Activated CD8-positive, alpha-beta memory T cell treated with anti-CD3 and anti-CD28 coated beads, Interleukin-2, amount 50 U/mL, for 1 hour (primary cell): ENCODE data around the gene PCSK1.

ENCODE experiments used
- DNase-seq: peaks from one replicate; pipeline ENCODE4 v3.0.0-alpha.2; 2020; ENCODE audit errors: extremely low read depth

PCSK1 gene

DNA sequence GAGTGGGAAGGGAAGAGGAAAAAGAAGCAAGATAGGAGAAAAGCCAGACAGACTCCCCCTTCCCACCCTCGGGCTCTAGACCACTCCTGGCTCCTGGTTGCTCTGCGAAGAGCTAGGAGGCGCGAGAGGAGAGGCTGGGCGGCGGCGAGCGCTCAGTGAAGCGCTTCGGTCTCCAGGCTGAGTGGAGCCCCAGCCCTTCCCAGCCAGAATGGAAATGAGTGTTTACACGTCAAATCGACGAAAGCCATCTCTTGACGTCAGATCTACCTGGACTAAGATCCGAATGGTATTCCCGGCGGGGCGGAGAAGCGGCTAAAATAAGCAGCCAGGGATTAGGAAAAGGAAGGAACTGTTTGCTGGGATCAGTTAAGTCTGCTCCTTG lies at the start of gene PCSK1:
Gene PCSK1 (minus strand): TSS at position 183 of the 382 bp plus-strand sequence. CDS start 206 bp downstream, outside the sequence.
- no peak for DNase-seq

DNA sequence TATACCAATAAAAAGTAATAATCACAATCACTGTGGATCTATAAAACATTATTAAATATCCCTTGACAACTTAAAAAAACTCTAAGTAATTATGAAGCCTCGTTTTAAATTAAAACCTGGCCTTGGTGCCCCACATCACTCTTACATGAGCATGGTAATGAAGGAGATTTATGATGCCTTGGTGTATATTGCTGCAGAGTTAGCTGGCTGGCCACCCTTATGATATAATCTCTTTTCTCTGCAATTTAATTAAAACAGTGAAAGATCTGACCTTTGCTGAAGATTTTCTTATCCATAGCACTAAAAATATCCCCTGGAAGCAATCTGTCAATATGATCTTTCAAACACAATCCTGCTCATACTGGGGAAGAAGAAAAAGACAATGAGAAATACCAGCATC lies 48.8 kb upstream of the PCSK1 start:
- DNase-seq = no peak

DNA sequence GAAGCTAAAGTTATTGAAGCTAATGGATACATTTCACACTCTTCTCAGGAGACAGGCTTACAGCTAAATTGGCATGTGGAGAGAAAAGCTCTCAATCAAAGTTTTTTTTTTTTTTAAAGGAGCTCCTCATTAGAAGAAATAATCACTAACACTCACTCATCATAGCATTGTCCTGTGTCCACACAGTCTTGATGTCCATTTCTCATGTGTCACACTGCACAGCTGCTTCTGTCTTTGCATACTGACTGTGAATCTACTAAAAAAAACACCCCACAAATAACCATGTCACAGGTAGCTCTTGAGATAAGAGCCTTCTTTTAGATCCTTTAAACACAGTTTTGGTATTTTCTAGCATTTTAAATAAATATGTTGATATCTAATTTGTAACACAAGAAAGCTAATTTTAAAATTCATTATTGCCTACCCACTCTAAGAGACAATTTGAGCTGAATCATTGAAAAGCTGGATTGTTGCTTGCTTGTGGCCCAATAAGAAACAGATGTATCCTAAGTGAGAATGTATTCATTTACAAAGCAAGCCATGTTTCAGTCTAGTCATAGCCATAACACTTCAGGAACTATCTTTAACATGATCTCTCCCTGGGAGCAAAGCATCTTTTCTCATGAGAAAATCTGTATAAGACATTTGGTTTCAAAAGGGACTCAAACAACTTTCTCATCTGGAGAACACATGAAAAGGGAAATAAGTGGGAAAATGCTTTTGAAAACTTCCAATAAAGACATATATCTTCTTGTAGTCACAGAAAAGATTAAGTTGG lies 48.1 kb upstream of the PCSK1 start:
- no peak for DNase-seq

DNA sequence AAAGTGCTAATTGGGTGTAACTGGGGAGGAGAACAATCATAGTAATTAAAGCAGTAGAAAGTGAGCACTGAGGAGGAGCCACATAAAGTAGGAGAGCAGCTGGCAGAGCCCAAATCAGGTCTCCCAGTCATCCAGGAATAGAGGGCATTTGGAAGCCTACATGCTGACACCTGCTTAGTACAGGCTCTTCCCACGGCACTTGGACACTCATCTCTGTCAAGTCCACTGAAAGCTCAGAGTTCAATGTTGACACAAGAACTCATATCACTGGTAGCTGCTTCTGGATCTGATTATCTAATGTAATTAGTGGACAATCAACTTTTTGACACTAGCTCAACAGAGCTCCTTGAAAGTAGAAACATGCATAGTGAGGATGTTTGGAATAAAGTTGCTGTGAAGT lies 45.9 kb upstream of the PCSK1 start:
- DNase-seq = no peak

DNA sequence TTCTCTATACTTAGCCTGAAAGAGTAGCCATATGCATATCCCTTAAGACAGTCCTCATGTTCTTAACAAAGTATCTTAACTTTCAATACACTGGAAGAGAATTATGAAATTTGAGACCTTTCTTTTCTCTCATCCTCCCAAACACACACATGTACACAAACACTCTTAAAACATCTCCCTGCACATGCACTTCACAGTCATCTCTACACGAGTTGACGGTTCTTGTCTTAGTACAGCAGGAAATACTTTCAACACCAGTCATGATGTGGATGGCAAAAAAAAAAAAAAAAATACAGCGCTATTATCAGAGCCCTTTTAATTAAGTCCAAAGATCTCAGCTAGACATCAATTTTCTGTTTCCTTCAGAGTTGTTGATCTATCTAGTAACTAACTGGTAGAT lies 43.6 kb upstream of the PCSK1 start:
- DNase-seq = no peak

DNA sequence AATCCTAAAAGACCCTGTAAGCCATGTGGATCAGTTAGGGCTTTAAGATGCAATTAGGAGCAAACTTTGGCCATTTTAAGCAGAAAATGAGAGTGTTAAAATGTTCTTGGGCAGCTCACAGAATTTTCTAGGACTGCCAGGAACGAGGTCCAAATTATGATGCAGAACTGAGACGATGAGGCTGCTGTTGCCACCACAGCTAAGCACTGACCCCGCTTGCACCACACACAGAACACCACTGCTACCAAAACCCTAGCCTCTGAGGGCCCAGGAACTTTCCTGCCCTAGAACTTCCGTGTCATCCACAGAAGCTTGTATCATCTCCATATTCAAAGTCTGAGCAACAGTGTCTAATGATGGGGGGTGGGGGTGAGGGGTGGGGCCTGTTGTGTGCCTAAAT lies 41.0 kb upstream of the PCSK1 start:
- no peak for DNase-seq

DNA sequence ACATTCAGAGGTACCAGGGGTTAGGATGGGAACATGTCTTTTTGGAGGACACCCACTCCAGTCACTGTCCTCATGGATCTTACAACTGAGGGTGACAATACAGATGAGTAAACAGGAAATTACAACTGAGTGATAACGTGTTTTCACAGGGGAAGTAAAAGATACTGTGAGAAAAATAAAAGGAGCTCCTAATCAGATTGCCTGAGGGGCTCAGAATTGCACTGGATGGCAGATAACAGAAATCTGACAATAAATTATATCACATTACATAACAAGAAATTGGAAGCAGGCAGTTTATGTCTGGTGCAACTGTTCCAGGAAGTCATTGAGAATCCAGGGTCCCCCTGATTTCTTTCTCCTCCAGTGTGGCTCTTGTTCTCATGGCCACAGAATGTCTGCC lies 40.1 kb upstream of the PCSK1 start:
- no peak for DNase-seq

DNA sequence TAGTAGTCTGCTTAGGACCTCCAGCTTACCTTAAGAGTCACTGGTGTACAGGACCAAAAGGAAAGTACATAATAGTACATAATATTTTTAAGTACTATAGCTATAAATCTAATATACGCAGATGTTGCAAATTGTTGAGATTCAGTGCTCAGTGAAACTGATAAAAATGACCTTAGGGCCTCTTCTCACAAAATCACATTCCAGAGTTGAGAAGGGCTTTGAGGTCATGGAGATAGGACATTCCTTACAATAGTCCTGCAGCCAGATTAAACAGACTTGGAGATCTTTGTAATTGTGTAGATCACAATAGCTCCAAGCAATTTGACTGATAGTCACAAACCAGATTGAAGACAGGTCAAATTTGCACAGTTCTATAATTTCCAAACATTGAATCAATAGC lies 37.7 kb upstream of the PCSK1 start:
- no peak for DNase-seq

DNA sequence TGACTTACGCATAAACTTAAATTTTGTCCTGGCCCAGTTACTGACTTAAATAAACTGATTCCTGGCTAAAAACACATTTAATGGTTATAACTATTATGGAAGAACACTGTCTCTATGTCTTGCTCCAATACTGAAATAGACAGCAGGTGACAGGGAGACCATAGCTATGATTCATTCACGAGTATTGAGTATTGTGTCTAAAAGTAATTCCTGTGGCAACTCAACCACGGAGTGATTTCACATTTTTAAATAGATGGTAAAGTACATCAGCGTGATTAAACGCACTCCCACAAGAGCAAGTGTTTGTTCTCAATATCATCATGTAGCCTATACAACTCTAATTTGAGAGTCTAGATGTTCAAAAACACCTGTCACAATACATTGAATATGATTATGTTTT lies 35.9 kb upstream of the PCSK1 start:
- no peak for DNase-seq

DNA sequence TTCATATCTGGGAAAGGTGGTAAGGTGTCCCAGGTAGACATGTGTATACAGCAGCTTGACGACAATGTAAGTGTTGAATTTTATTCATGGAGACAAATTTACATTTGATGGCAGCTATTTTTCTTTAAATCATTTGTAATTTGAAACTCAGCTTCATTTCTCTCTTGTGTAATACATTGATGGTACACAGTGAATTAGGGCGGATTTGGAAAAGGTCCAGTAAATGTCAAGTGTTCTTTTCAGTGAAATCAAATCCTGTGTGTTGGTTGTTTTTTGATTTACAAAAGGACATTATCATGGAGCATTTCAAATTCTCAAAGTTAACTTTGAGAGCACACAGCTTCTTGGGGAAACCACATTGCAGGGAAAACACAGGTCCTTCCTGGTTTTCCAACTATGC lies 30.0 kb upstream of the PCSK1 start:
- DNase-seq = no peak

DNA sequence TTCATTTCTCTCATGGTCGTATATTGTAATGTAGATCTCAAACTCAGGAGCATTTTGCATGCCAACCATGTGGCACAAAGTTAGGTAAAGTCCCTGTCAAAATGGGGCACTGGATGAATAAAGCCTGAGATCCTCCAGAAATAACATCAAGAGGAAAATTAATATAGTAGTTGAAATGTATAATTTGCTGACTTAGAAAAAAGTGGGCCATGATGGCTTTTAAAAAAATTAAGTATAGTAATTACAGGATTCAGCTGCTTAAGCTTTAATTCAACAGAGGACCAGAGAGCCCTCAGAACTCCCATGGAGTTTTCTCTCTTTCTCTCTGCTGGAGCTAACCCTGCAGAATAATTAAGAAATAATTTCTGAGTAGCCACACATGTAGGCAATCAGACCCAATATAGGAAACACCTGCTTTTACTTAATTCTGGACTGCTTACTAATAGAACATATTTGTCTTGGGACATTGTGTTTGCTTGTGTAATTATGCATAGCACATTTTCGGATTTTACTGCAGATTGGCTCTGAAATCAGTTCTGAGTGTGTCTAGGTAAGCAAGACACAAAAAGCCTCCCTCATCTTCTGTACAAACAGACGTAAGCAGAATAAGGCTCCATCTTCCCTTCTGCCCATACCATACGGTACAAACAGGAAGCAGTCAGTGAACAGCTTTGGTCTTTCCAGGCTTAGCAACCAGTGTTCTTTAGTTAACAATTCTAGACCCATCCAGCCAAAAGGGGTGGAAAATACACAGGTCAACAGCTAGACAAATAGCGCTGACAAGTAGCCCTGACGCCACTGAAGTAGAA lies 26.5 kb upstream of the PCSK1 start:
- no peak for DNase-seq

DNA sequence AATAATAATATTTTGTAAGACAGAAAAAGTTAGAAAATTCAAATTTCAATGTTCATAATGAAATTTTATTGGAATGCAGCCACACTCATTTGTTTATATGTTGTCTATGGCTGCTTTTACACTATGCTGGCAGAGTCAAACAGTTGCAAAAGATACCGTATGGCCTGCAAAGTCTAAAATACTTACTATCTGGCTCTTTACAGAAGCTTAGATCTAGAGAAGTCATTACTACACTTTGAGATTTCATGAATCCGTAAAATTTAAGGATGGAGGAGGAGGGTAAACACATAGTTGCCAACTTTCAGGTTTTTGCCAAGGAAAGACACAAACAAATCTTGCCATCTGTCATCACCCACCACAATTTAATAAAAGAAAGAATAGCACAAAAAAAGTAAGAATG lies 25.1 kb upstream of the PCSK1 start:
- DNase-seq = no peak

DNA sequence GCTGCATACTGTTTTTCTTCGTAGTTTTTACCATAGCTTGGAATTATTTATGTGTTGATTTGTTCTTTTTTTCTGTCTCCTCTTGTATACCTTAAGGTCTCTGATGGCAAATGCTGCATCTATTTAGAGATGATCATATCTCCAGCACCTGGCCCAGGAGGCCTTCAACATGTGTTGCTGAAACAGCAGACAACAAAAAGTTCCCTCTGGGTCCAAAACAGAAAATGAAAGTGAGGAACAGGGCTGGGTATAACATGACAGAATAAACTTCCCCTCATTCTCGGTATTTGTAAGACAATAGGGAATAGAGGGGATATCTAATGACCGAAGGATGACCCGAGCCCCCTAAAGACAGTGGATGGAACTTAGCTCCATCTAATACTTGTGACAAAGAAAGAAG lies 22.7 kb upstream of the PCSK1 start:
- DNase-seq = no peak

DNA sequence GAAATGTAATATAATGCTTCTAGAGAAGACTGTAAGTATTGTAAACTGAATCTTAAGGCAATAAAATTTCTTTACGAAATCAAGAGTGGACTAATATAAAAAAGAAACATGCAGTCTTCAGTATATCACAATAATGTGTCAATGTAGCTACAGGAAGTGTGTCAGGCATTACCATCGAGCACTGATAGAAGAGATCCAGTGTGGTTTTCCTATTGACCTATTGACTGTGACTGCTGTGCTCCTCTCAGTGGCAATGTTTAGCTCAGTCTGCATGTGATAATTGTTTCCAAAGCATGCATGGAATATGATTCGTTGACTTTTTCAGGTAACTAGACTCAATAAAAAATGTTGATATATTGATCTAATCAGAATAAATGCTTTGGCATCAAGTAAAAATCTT lies 20.3 kb upstream of the PCSK1 start:
- no peak for DNase-seq

DNA sequence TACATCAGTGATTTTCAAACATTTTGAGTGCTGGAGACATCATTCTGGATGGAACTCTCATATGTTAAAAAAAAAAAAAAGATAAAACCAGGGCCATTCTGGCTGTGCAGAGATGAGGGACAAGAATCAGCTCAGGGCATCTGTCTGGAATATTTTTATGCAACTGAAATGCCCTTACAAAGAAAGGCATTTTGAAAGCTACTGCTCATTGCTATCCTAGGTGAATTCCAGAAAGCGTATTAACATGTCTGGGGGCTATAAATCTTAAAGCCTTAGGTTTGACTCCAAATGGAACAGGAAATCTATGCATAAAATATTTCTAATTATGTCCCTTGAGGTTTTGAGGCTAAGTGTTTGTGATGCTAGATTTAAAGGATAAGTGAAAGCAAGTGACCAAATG lies 14.9 kb upstream of the PCSK1 start:
- DNase-seq = no peak

DNA sequence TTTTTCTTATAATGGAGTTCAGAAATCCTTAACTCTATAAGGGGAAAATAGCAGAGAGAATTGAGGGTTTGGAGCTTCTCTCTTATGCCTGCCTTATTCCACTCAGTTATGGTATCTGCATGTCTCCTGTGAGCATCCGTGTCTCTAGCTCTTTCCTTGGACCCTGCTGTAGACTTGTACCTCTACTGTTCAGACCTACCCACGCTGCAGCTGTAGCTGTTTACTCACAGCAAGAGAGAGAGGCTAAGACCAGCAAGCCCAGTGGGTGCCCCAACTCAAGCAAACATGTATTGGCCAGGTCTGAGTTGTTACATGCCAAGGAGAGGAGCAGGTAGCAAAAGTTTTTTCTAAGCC lies 7.1 kb upstream of the PCSK1 start:
- no peak for DNase-seq

DNA sequence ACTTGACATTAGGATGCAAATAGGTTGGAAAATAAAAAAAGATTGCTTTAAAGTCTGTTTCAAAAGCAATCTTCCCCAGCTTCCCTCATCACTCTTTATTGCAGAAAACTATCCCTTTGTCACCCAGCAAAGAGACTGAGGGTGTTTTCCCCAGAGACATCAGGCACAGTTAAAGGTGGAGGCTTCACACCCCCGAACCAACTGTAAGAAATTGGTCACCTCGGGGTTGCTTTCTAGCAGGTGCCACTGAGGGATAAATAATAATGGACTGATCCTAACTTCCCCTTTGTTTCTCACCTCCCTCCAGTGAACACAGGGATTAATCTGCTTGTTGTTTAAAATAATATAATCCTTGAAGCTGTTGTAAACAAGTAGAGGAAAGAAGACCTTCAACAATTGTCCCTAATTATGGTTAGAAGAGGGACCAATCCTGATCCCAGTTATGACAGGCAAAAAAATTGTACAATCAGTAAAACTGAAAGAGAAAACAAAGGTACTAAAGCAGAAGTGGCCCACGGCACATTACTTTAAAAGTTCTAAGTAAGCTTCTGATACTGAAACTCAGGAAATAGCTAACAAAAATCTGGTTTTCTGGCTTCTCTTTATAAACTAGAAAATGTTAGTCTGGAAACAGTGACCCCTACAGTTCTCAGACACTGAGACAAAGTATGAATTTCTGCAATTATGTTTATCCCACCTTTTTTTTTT lies 6.6 kb upstream of the PCSK1 start:
- no peak for DNase-seq

DNA sequence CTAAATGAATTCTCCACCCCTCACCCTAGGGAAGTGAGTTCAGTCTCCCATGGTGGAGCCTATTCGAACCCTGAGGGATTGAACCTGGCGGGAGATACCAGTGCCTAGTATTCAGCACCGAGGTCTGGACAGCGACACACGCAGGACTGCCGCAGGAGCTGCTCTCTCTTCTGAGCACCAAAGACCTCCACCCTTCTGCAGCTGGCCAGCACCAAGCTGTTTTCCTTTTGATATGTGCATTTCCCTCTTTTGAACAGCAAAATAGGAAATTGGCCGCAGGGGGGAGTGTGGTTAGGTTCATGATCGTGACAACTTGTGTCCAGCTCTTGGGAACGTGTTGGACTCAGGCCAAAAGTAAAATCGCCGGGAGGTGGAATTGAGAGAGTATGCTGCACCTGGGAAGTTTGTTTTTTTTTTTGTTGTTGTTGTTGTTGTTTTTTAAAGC lies 1.2 kb upstream of the PCSK1 start:
- no peak for DNase-seq

DNA sequence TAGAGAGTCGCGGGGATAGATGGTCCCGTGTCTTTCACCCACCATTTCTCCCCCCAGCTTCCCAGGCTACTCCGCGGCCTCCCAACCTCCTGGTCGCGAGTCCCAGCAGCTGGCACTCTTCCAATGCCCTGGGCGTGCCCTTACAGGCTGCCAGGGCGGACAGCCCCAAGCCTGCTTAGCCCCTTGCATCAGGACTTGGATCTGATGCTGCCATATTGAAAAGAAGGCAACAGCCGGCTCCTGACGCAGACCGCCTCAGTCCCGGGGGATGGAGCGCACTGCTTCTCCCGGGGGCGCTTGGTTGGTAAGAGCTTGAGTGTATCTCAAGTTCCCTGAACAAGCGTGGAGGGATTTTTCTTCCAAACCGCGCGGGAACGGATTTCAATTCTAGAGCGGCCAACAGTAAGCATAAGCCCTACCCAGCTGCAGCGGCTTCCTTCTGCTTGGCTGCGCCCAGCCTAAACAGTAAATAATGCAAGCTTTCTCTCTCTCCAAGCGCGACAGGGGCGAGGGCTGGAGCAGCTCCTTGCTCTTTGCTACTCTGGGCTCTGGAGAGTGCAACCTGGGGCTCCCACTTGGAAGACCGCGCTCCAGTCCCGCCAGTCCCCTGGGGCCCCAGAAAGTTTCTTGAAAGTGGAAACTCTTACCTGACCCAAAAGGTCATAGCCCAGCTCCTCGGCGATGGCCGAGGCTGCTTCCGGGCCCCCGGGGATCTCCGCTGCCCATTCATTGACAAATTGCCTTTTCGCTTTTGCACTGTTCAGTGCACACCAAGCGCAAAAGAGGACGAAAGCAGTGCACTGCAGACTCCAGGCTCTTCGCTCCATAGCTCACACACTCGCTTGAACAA lies 607 bp downstream of the PCSK1 start:
- no peak for DNase-seq

DNA sequence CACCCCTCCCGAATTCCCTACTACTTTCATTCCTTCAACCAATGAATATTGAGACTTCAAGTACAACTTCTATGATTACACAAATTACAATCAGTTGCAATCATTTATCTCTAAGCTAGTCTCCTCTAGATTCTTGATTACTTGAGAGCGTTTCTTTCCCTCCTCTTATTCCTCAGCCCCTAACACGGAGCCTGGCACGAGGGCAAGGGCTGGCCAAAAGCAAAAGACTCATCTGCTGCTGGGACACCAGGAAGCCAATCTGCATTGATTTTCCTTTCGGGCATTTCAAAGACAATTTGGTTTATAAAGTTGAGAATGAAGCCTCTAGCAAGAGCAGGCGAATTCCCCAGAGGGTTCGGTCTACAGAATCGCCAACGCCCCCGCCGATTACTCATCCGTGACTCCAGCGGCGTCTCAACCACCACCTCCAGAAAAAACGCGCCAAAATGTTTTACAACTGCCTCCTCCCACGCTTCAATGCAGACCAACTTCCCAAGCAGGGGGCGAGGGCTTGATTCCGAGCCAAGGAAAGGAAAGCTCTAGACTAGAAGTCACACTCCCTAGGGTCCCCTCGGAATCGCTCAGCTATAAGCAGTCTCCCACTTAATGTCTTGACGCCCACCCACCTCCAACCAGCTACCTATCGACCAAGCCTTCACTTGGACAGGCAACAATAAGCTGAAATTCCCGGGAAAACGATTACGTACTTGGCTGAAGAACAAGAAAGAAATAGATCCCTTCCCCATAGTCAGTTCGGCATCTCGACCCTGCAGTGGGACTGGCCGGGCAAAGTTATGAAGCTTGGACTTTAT lies 1.5 kb downstream of the PCSK1 start:
- DNase-seq = no peak

DNA sequence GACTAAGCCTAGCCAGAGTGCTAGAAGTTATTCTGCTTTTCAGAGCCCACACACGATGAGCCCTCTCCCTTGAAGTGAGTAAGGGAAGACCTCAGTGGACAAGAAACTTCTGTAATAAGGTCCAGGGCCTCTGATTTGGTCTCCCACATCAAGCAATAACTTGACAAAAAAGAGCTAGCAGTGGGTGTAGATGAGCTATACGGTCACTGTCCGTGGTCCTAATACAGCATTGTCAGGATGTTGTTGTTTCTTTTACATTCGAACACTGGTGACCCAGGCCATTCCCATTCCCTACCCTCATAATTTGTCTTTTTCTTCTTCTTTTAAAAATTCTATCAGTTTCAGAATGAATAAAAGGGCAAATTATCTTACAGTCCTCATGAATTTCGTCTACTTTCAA lies 5.2 kb downstream of the PCSK1 start:
- DNase-seq = no peak
